HCT116 (cell line): ENCODE results near the gene MBD5. TPM values are rescaled to one million over a fixed set of nuclear protein-coding genes. Genes with fewer than 3 reads are reported as not detected.

Source experiments
- ATAC-seq: fragments of 200-7000 bp; cut with Tn5 transposase; 2 replicates; pipeline ENCODE4 v1.9.1; 2020; ENCODE audit warnings: mild to moderate bottlenecking, moderate library complexity
- BruUV-seq: library from RNA; stranded (reverse); fragments of 400-500 nt; replicated peaks from 2 replicates; lab custom pipeline; 2021; lab: Mats Ljungman, UMichigan
- CTCF ChIA-PET: fragments of 300-600 bp; sonication (Branson Sonifier 250); formaldehyde crosslinking; loops from one replicate; lab custom pipeline; 2021; ENCODE audit warnings: antibody characterized with exemption; lab: Charles Lee
- POLR2A ChIA-PET: fragments of 300-600, 350-600 bp; sonication (Branson Sonifier 250); formaldehyde crosslinking; loops from one replicate; lab custom pipeline; 2021; ENCODE audit warnings: antibody characterized with exemption; lab: Charles Lee
- RAD21 ChIA-PET, 2 experiments: fragments of 300-600 bp; sonication (Branson Sonifier 250); formaldehyde crosslinking; loops; one replicate each; lab custom pipeline; 2023; ENCODE audit warnings: low total read pairs in 2 of 2; ENCODE audit not compliant: uncharacterized antibody in 2 of 2, unreplicated experiment in 2 of 2, low non-redundant PET in 1 of 2; lab: Charles Lee
- DNase-seq: peaks from one replicate; pipeline ENCODE4 v3.0.0-alpha.2; 2010; ENCODE audit warnings: low read depth, low spot score
- H2AFZ ChIP-seq: fragments of 200-600 bp; shearing (Covaris generic), sonication (generic); 2 replicates; pipeline ENCODE4 v1.6.1; 2017; ENCODE audit warnings: low read depth, mixed run types, mixed read lengths, antibody characterized with exemption, low read length; ENCODE audit not compliant: poor library complexity, severe bottlenecking
- H3K27ac ChIP-seq: 2 replicates; pipeline ENCODE4 v1.5.1; 2012; ENCODE audit warnings: low read depth, low read length
- H3K27me3 ChIP-seq: fragments of 200-600 bp; sonication (generic); 2 replicates; pipeline ENCODE4 v1.6.1; 2016; ENCODE audit warnings: mixed run types, low read length, mixed read lengths; ENCODE audit not compliant: insufficient read depth
- H3K36me3 ChIP-seq, 2 experiments: fragments of 200-500 bp in 1 of 2; fragments of 200-600 bp in 1 of 2; sonication (Bioruptor generic) in 1 of 2; sonication (generic) in 1 of 2; 2 replicates each; pipeline versions ENCODE4 v1.5.1 to v1.6.1; 2014 to 2016; ENCODE audit warnings: low read length in 2 of 2, inconsistent platforms in 1 of 2, mixed read lengths in 1 of 2, mixed run types in 1 of 2; ENCODE audit not compliant: insufficient read depth in 2 of 2, control insufficient read depth in 1 of 2
- H3K4me1 ChIP-seq, 2 experiments: fragments of 200-600 bp in 1 of 2; sonication (generic) in 1 of 2; 2 replicates each; pipeline versions ENCODE4 v1.5.1 to v1.6.1; 2012 to 2017; ENCODE audit warnings: low read length in 2 of 2, inconsistent platforms in 1 of 2, mild to moderate bottlenecking in 1 of 2, mixed read lengths in 1 of 2, mixed run types in 1 of 2, moderate library complexity in 1 of 2; ENCODE audit not compliant: insufficient read depth in 2 of 2, control insufficient read depth in 1 of 2
- H3K4me2 ChIP-seq: fragments of 200-600 bp; sonication (generic); 2 replicates; pipeline ENCODE4 v1.6.1; 2017; ENCODE audit warnings: mixed run types, low read length, mixed read lengths
- H3K4me3 ChIP-seq, 2 experiments: fragments of 200-600 bp in 1 of 2; sonication (generic) in 1 of 2; replicated peaks in 1 of 2; 2 replicates each; pipeline ENCODE4 v1.5.1; 2011 to 2016; ENCODE audit warnings: low read length in 2 of 2, control low read depth in 1 of 2, low read depth in 1 of 2, mild to moderate bottlenecking in 1 of 2, mixed read lengths in 1 of 2, mixed run types in 1 of 2
- H3K79me2 ChIP-seq: fragments of 200-600 bp; sonication (generic); 2 replicates; pipeline ENCODE4 v1.6.1; 2017; ENCODE audit warnings: mild to moderate bottlenecking, mixed run types, low read length, moderate library complexity, mixed read lengths; ENCODE audit not compliant: insufficient read depth
- H3K9ac ChIP-seq: fragments of 200-600 bp; sonication (generic); 2 replicates; pipeline ENCODE4 v1.6.1; 2016; ENCODE audit warnings: low read length, mixed read lengths
- H3K9me2 ChIP-seq: fragments of 200-600 bp; sonication (generic), shearing (Covaris generic); 2 replicates; pipeline ENCODE4 v1.6.1; 2017; ENCODE audit warnings: mixed run types, mild to moderate bottlenecking, moderate library complexity; ENCODE audit not compliant: insufficient read depth
- H3K9me3 ChIP-seq, 2 experiments: fragments of 200-500 bp in 1 of 2; fragments of 200-600 bp in 1 of 2; sonication (Bioruptor generic) in 1 of 2; sonication (generic) in 1 of 2; 2 replicates each; pipeline ENCODE4 v1.6.1; 2014 to 2017; ENCODE audit warnings: low read length in 2 of 2, mixed read lengths in 2 of 2, inconsistent platforms in 1 of 2, low read depth in 1 of 2, mild to moderate bottlenecking in 1 of 2, mixed run types in 1 of 2, moderate library complexity in 1 of 2; ENCODE audit not compliant: control insufficient read depth in 1 of 2, insufficient read depth in 1 of 2
- H4K20me1 ChIP-seq: fragments of 200-600 bp; sonication (generic), shearing (Covaris generic); 2 replicates; pipeline ENCODE4 v1.6.1; 2017; ENCODE audit warnings: mixed run types, mild to moderate bottlenecking, moderate library complexity; ENCODE audit not compliant: insufficient read depth
- CEBPB ChIP-seq: IDR thresholded peaks from 2 replicates; pipeline ENCODE4 v1.6.1; 2012; ENCODE audit warnings: low read depth
- EGR1 ChIP-seq: IDR thresholded peaks from 2 replicates; pipeline ENCODE4 v1.6.1; 2012; ENCODE audit warnings: low read depth
- EZH2 ChIP-seq: fragments of 200-600 bp; sonication (generic); IDR thresholded peaks from 2 replicates; pipeline ENCODE4 v1.6.1; 2017; ENCODE audit warnings: antibody characterized with exemption, mixed run types
- EZH2phosphoT487 ChIP-seq: fragments of 200-600 bp; IDR thresholded peaks from 2 replicates; pipeline ENCODE4 v1.6.1; 2018; ENCODE audit warnings: antibody characterized with exemption, borderline replicate concordance
- FOSL1 ChIP-seq: IDR thresholded peaks from 2 replicates; pipeline ENCODE4 v1.6.1; 2012; ENCODE audit warnings: low read depth
- JUND ChIP-seq: IDR thresholded peaks from 2 replicates; pipeline ENCODE4 v1.6.1; 2012
- POLR2AphosphoS5 ChIP-seq: IDR thresholded peaks from 2 replicates; pipeline ENCODE4 v1.6.1; 2011; ENCODE audit warnings: mild to moderate bottlenecking, low read depth, low read length, moderate library complexity
- RAD21 ChIP-seq: IDR thresholded peaks from 2 replicates; pipeline ENCODE4 v1.6.1; 2012; ENCODE audit warnings: low read depth, mild to moderate bottlenecking
- SIN3A ChIP-seq: IDR thresholded peaks from 2 replicates; pipeline ENCODE4 v1.6.1; 2012; ENCODE audit warnings: low read depth
- SP1 ChIP-seq: IDR thresholded peaks from 2 replicates; pipeline ENCODE4 v1.6.1; 2012; ENCODE audit warnings: low read depth
- SRF ChIP-seq: IDR thresholded peaks from 2 replicates; pipeline ENCODE4 v1.6.1; 2012; ENCODE audit warnings: low read depth
- TCF7L2 ChIP-seq: IDR thresholded peaks from 2 replicates; pipeline ENCODE4 v1.7.0; 2011; ENCODE audit warnings: borderline replicate concordance, inconsistent platforms; ENCODE audit not compliant: insufficient read depth, insufficient read length; ENCODE audit errors: extremely low read depth
- ZNF274 ChIP-seq: fragments of 200-500 bp; sonication (Bioruptor generic); IDR thresholded peaks from 2 replicates; pipeline ENCODE4 v1.6.1; 2014; ENCODE audit warnings: mild to moderate bottlenecking, low read depth, low read length, inconsistent platforms
- intact Hi-C: fragments of 100-400 bp; cut with micrococcal nuclease; formaldehyde crosslinking; loops from 2 replicates; pipeline ENCODE4 v1.10.0; 2022
- total RNA-seq: library from RNA; stranded (reverse); gene quantifications from one replicate; pipeline ENCODE4 v1.2.1, GENCODE V29; 2021; ENCODE audit not compliant: unreplicated experiment
- TF ChIP-seq, protein P1 (sequence below): IDR thresholded peaks from 2 replicates; pipeline ENCODE4 v1.6.1; 2012; ENCODE audit warnings: low read depth
- TF ChIP-seq, protein P2 (sequence below): IDR thresholded peaks from 2 replicates; pipeline ENCODE4 v1.6.1; 2011; ENCODE audit warnings: mild to moderate bottlenecking, low read length, moderate library complexity; ENCODE audit not compliant: insufficient replicate concordance; ENCODE audit errors: extremely low read depth
- TF ChIP-seq, protein P3 (sequence below): IDR thresholded peaks from 2 replicates; pipeline ENCODE4 v1.6.1; 2012
- TF ChIP-seq, protein P4 (sequence below): IDR thresholded peaks from 2 replicates; pipeline ENCODE4 v1.6.1; 2012
- TF ChIP-seq, protein P5 (sequence below), 3 experiments: fragments of 200-600 bp in 1 of 3; sonication (generic) in 1 of 3; IDR thresholded peaks in 2 of 3; conservative IDR thresholded peaks in 1 of 3; 2 replicates each; pipeline ENCODE4 v1.5.1; 2012 to 2017; ENCODE audit warnings: low read depth in 2 of 3, low read length in 2 of 3, antibody characterized with exemption in 1 of 3, borderline replicate concordance in 1 of 3, control low read depth in 1 of 3, mild to moderate bottlenecking in 1 of 3, mixed read lengths in 1 of 3, mixed run types in 1 of 3, moderate library complexity in 1 of 3; ENCODE audit not compliant: insufficient read depth in 1 of 3

The MBD5 gene
- total RNA-seq, 1 experiment from 2014 or later, result 20.5 TPM

DNA sequence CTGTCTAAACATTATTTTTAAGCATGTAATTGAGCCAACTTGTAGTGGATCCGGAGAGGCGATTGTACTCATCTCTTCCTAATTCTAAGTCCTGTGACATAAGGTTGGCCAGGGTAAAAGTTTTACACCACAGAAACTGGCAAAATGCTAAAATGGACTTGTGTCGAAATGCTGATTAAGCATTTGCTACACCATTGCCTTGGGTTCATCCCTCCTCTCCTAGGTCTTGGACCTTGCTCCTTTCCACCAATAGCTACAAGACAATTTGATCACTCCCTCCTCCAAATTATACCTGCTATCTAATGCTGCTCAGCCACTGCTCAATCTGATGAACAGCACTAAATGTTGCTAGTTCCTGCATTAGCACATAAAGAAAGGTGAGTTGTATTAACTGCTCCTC, 491.0 kb downstream of the MBD5 start:
- Histone ChIP-seq H3K27me3 (no peaks in the 10 kb centered on the region), H3K27ac (no peak overlapping the region), H3K79me2 (no peaks in the 10 kb centered on the region), H3K9me2 (no peaks in the 10 kb centered on the region), H3K4me3 (no peak overlapping the region), H4K20me1 (no peaks in the 10 kb centered on the region), H3K9ac (no peak overlapping the region), H2AFZ (no peak overlapping the region), H3K4me1 (peaks cover 0 to 10% of the 10 kb centered on the region in 2 experiments; a peak in 2 of 4 replicates), H3K4me2 (no peak overlapping the region), H3K36me3 (no peaks in the 10 kb centered on the region), H3K9me3 (no peaks in the 10 kb centered on the region)
- ChIA-PET RAD21 (no interaction called here), POLR2A (no interaction called here), CTCF (no interaction called here)
- BruUV-seq, result no TSS peak
- intact Hi-C loops, result no loop called here
- TF ChIP-seq EZH2phosphoT487, result no peak
- TF ChIP-seq POLR2AphosphoS5, result no peak
- TF ChIP-seq RAD21, result no peak
- no peak for TF ChIP-seq EZH2
- no peak for TF ChIP-seq FOSL1
- no peak for TF ChIP-seq EGR1
- no peak for TF ChIP-seq SIN3A
- TF ChIP-seq SP1, result no peak
- no peak for TF ChIP-seq JUND
- TF ChIP-seq, protein P1, sequence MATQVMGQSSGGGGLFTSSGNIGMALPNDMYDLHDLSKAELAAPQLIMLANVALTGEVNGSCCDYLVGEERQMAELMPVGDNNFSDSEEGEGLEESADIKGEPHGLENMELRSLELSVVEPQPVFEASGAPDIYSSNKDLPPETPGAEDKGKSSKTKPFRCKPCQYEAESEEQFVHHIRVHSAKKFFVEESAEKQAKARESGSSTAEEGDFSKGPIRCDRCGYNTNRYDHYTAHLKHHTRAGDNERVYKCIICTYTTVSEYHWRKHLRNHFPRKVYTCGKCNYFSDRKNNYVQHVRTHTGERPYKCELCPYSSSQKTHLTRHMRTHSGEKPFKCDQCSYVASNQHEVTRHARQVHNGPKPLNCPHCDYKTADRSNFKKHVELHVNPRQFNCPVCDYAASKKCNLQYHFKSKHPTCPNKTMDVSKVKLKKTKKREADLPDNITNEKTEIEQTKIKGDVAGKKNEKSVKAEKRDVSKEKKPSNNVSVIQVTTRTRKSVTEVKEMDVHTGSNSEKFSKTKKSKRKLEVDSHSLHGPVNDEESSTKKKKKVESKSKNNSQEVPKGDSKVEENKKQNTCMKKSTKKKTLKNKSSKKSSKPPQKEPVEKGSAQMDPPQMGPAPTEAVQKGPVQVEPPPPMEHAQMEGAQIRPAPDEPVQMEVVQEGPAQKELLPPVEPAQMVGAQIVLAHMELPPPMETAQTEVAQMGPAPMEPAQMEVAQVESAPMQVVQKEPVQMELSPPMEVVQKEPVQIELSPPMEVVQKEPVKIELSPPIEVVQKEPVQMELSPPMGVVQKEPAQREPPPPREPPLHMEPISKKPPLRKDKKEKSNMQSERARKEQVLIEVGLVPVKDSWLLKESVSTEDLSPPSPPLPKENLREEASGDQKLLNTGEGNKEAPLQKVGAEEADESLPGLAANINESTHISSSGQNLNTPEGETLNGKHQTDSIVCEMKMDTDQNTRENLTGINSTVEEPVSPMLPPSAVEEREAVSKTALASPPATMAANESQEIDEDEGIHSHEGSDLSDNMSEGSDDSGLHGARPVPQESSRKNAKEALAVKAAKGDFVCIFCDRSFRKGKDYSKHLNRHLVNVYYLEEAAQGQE, result no peak
- no peak for TF ChIP-seq TCF7L2
- TF ChIP-seq, protein P2, sequence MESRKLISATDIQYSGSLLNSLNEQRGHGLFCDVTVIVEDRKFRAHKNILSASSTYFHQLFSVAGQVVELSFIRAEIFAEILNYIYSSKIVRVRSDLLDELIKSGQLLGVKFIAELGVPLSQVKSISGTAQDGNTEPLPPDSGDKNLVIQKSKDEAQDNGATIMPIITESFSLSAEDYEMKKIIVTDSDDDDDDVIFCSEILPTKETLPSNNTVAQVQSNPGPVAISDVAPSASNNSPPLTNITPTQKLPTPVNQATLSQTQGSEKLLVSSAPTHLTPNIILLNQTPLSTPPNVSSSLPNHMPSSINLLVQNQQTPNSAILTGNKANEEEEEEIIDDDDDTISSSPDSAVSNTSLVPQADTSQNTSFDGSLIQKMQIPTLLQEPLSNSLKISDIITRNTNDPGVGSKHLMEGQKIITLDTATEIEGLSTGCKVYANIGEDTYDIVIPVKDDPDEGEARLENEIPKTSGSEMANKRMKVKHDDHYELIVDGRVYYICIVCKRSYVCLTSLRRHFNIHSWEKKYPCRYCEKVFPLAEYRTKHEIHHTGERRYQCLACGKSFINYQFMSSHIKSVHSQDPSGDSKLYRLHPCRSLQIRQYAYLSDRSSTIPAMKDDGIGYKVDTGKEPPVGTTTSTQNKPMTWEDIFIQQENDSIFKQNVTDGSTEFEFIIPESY, result no peak
- TF ChIP-seq ZNF274, result no peak
- TF ChIP-seq, protein P3, sequence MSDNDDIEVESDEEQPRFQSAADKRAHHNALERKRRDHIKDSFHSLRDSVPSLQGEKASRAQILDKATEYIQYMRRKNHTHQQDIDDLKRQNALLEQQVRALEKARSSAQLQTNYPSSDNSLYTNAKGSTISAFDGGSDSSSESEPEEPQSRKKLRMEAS, result no peak
- TF ChIP-seq, protein P4, sequence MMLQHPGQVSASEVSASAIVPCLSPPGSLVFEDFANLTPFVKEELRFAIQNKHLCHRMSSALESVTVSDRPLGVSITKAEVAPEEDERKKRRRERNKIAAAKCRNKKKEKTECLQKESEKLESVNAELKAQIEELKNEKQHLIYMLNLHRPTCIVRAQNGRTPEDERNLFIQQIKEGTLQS, result no peak
- no peak for TF ChIP-seq SRF
- no peak for TF ChIP-seq CEBPB
- TF ChIP-seq, protein P5, sequence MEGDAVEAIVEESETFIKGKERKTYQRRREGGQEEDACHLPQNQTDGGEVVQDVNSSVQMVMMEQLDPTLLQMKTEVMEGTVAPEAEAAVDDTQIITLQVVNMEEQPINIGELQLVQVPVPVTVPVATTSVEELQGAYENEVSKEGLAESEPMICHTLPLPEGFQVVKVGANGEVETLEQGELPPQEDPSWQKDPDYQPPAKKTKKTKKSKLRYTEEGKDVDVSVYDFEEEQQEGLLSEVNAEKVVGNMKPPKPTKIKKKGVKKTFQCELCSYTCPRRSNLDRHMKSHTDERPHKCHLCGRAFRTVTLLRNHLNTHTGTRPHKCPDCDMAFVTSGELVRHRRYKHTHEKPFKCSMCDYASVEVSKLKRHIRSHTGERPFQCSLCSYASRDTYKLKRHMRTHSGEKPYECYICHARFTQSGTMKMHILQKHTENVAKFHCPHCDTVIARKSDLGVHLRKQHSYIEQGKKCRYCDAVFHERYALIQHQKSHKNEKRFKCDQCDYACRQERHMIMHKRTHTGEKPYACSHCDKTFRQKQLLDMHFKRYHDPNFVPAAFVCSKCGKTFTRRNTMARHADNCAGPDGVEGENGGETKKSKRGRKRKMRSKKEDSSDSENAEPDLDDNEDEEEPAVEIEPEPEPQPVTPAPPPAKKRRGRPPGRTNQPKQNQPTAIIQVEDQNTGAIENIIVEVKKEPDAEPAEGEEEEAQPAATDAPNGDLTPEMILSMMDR (IDR thresholded peaks at IDR 0.05 in 2 of 3, conservative IDR thresholded peaks at IDR 0.05 in 1 of 3; ENCODE audit: borderline replicate concordance in 1 of 3, insufficient read depth in 1 of 3, low read depth in 2 of 3, low read length in 2 of 3), result no peak
- DNase-seq (no peak), ATAC-seq (no peak)
